ENCODE data around the gene POC5. TPM values are rescaled to one million over a fixed set of nuclear protein-coding genes. Genes with fewer than 3 reads are reported as not detected.

Gene POC5
- total RNA-seq, 1 experiment from 2014 or later = 14.8 TPM

- BruUV-seq (replicated peaks) = no TSS peak
- Histone ChIP-seq H3K27ac (ENCODE audit: low read depth, low read length) (no peak overlapping the region), H3K79me2 (ENCODE audit: insufficient read depth, low read length) (peaks cover 24% of the 10 kb centered on the region), H3K4me2 (ENCODE audit: low read length) (no peak overlapping the region), H3K4me3 (replicated peaks in 1 of 2; ENCODE audit: low read depth in 1 of 2, low read length in 2 of 2) (no peak overlapping the region), H2AFZ (ENCODE audit: low read depth, low read length, poor library complexity, severe bottlenecking) (no peak overlapping the region), H3K36me3 (ENCODE audit: control insufficient read depth in 1 of 2, insufficient read depth in 2 of 2, low read length in 2 of 2) (peaks cover 17 to 20% of the 10 kb centered on the region in 2 experiments; a peak in 3 of 4 replicates), H3K9me3 (ENCODE audit: control insufficient read depth in 1 of 2, insufficient read depth in 1 of 2, low read depth in 1 of 2, low read length in 2 of 2) (no peaks in the 10 kb centered on the region), H3K4me1 (ENCODE audit: control insufficient read depth in 1 of 2, insufficient read depth in 2 of 2, low read length in 2 of 2) (peaks cover 0 to 9% of the 10 kb centered on the region in 2 experiments; a peak in 2 of 4 replicates), H4K20me1 (ENCODE audit: insufficient read depth) (no peaks in the 10 kb centered on the region), H3K9ac (ENCODE audit: low read length) (no peak overlapping the region), H3K27me3 (ENCODE audit: insufficient read depth, low read length) (no peaks in the 10 kb centered on the region), H3K9me2 (ENCODE audit: insufficient read depth) (no peaks in the 10 kb centered on the region)
- TF ChIP-seq FOSL1 (IDR thresholded peaks at IDR 0.05; ENCODE audit: low read depth) = no peak
- RAD21 ChIA-PET (ENCODE audit: low non-redundant PET in 1 of 2, low total read pairs in 2 of 2, uncharacterized antibody in 2 of 2, unreplicated experiment in 2 of 2) = interaction anchor here in 1 of 2 experiments (0.6 kb wide), 1 partner anchor 24 kb away, joined by 4 read pairs; no protein-coding TSS in a partner anchor
- CTCF ChIA-PET = no interaction called here
- intact Hi-C loops (cut with micrococcal nuclease) = no loop called here
- DNase-seq (ENCODE audit: low read depth, low spot score) = no peak
- no peak for ATAC-seq
- POLR2A ChIA-PET = no interaction called here
Measured at GRCh38 chr5:75706016-75706415, 11.2 kb downstream of the POC5 start.

GRCh38 chr5:75701856-75702255 is 15.4 kb downstream of the POC5 start:
- CTCF ChIA-PET = no interaction called here
- ATAC-seq = no peak
- Histone ChIP-seq H3K27ac (ENCODE audit: low read depth, low read length) (no peak overlapping the region), H3K4me2 (ENCODE audit: low read length) (no peak overlapping the region), H4K20me1 (ENCODE audit: insufficient read depth) (no peaks in the 10 kb centered on the region), H2AFZ (ENCODE audit: low read depth, low read length, poor library complexity, severe bottlenecking) (no peak overlapping the region), H3K9me2 (ENCODE audit: insufficient read depth) (no peaks in the 10 kb centered on the region), H3K27me3 (ENCODE audit: insufficient read depth, low read length) (no peaks in the 10 kb centered on the region), H3K9ac (ENCODE audit: low read length) (no peak overlapping the region), H3K36me3 (ENCODE audit: control insufficient read depth in 1 of 2, insufficient read depth in 2 of 2, low read length in 2 of 2) (peaks cover 14 to 17% of the 10 kb centered on the region in 2 experiments; a peak in 3 of 4 replicates), H3K9me3 (ENCODE audit: control insufficient read depth in 1 of 2, insufficient read depth in 1 of 2, low read depth in 1 of 2, low read length in 2 of 2) (no peaks in the 10 kb centered on the region), H3K79me2 (ENCODE audit: insufficient read depth, low read length) (no peaks in the 10 kb centered on the region), H3K4me3 (replicated peaks in 1 of 2; ENCODE audit: low read depth in 1 of 2, low read length in 2 of 2) (no peak overlapping the region), H3K4me1 (ENCODE audit: control insufficient read depth in 1 of 2, insufficient read depth in 2 of 2, low read length in 2 of 2) (no peaks in the 10 kb centered on the region)
- DNase-seq (ENCODE audit: low read depth, low spot score) = no peak
- intact Hi-C loops (cut with micrococcal nuclease) = no loop called here
- TF ChIP-seq YY1 (IDR thresholded peaks at IDR 0.05; ENCODE audit: extremely low read depth, insufficient replicate concordance, low read depth, low read length) = no peak
- no peak for TF ChIP-seq CEBPB (IDR thresholded peaks at IDR 0.05; ENCODE audit: low read depth)
- no peak for TF ChIP-seq POLR2A (IDR thresholded peaks at IDR 0.05; ENCODE audit: borderline replicate concordance, extremely low read depth, insufficient read depth, insufficient read length)
- TF ChIP-seq RAD21 (IDR thresholded peaks at IDR 0.05; ENCODE audit: low read depth) = no peak
- no peak for TF ChIP-seq CBX3 (IDR thresholded peaks at IDR 0.05; ENCODE audit: low read depth)
- no peak for TF ChIP-seq REST (IDR thresholded peaks at IDR 0.05; ENCODE audit: low read depth)
- no peak for TF ChIP-seq SP1 (IDR thresholded peaks at IDR 0.05; ENCODE audit: low read depth)
- no peak for TF ChIP-seq TCF7L2 (IDR thresholded peaks at IDR 0.05; ENCODE audit: borderline replicate concordance, extremely low read depth, insufficient read depth, insufficient read length)
- no peak for TF ChIP-seq JUND (IDR thresholded peaks at IDR 0.05)
- TF ChIP-seq EZH2 (IDR thresholded peaks at IDR 0.05) = no peak
- TF ChIP-seq EGR1 (IDR thresholded peaks at IDR 0.05; ENCODE audit: low read depth) = no peak
- no peak for TF ChIP-seq ELF1 (IDR thresholded peaks at IDR 0.05; ENCODE audit: borderline replicate concordance, low read depth)
- TF ChIP-seq ZBTB33 (IDR thresholded peaks at IDR 0.05; ENCODE audit: extremely low read depth, insufficient replicate concordance, low read length) = no peak
- no peak for TF ChIP-seq SIN3A (IDR thresholded peaks at IDR 0.05; ENCODE audit: low read depth)
- TF ChIP-seq ZNF274 (IDR thresholded peaks at IDR 0.05; ENCODE audit: low read depth, low read length) = no peak
- no peak for TF ChIP-seq ATF3 (IDR thresholded peaks at IDR 0.05)
- no peak for TF ChIP-seq SRF (IDR thresholded peaks at IDR 0.05; ENCODE audit: low read depth)
- RAD21 ChIA-PET (ENCODE audit: low non-redundant PET in 1 of 2, low total read pairs in 2 of 2, uncharacterized antibody in 2 of 2, unreplicated experiment in 2 of 2) = no interaction called here
- POLR2A ChIA-PET = no interaction called here
- no TSS peak for BruUV-seq (replicated peaks)
